GM12873 (cell line): Measurements from ENCODE around the gene RAMACL.

ENCODE experiments used
- CTCF ChIP-seq: IDR thresholded peaks from 2 replicates; pipeline ENCODE4 v1.5.1; 2012; ENCODE audit warnings: low read depth, mild to moderate bottlenecking, moderate library complexity, low read length, control low read depth; ENCODE audit not compliant: insufficient read depth; ENCODE audit errors: missing control alignments

RAMACL gene

GRCh38 chr6:166620478-166621113 lies 34.1 kb upstream of the RAMACL start:
- no peak for TF ChIP-seq CTCF

- TF ChIP-seq CTCF: no peak
Observed at GRCh38 chr6:166619912-166620311, 33.4 kb upstream of the RAMACL start.

- no peak for TF ChIP-seq CTCF
Observed at GRCh38 chr6:166618866-166619761, 32.6 kb upstream of the RAMACL start.

GRCh38 chr6:166618251-166618650 lies 31.8 kb upstream of the RAMACL start:
- TF ChIP-seq CTCF: no peak

GRCh38 chr6:166617359-166617758 lies 30.9 kb upstream of the RAMACL start:
- TF ChIP-seq CTCF: no peak

GRCh38 chr6:166616261-166617238 lies 30.1 kb upstream of the RAMACL start:
- no peak for TF ChIP-seq CTCF
